ENCODE measurements around the gene GRIFIN.
"Not testable (repeated sequence)": the region's sequence is repeated elsewhere in the genome, so short reads cannot be mapped to it uniquely, and the experiment has no call there.

DNA sequence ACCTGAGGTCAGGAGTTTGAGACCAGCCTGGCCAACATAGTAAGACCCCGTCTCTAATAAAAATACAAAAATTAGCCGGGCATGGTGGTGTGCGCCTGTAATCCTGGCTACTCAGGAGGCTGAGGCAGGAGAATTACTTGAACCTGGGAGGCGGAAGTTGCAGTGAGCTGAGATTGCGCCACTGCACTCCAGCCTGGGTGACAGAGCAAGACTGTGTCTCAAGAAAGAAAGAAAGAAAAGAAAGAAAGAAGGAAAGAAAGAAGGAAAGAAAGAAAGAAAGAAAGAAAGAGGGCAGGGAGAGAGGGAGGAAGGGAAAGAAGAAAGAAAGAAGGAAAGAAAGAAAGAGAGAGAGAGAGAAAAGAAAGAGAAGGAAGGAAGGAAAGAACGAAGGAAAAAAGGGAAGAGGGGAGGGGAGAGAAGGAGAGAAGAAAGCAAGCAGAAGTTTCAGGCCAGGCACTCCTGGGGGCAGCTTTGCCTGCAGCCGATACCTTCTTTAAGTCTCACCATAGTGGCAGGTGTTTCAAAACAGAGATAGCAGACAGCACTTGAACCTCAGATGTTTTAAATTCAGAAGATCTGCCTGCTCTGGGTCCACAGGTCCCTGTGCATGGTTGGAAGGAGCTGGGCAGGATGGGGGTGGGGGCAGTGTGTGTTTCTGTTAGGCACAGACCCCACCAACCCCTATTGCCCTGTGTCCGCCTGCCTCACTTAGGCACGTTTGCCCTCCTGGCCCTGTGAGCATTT lies 6.6 kb downstream of the GRIFIN start:
- TF ChIP-seq, protein P1, sequence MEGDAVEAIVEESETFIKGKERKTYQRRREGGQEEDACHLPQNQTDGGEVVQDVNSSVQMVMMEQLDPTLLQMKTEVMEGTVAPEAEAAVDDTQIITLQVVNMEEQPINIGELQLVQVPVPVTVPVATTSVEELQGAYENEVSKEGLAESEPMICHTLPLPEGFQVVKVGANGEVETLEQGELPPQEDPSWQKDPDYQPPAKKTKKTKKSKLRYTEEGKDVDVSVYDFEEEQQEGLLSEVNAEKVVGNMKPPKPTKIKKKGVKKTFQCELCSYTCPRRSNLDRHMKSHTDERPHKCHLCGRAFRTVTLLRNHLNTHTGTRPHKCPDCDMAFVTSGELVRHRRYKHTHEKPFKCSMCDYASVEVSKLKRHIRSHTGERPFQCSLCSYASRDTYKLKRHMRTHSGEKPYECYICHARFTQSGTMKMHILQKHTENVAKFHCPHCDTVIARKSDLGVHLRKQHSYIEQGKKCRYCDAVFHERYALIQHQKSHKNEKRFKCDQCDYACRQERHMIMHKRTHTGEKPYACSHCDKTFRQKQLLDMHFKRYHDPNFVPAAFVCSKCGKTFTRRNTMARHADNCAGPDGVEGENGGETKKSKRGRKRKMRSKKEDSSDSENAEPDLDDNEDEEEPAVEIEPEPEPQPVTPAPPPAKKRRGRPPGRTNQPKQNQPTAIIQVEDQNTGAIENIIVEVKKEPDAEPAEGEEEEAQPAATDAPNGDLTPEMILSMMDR (IDR thresholded peaks at IDR 0.05), result not testable (repeated sequence)
- not testable (repeated sequence) for TF ChIP-seq EP300 (IDR thresholded peaks at IDR 0.05); JUN (IDR thresholded peaks at IDR 0.05); POLR2A (IDR thresholded peaks at IDR 0.05; ENCODE audit: low read length); BHLHE40 (IDR thresholded peaks at IDR 0.05; ENCODE audit: low read depth, low read length); CBX2 (IDR thresholded peaks at IDR 0.05; ENCODE audit: borderline replicate concordance, low read depth); JUNB (IDR thresholded peaks at IDR 0.05); FOSL2 (IDR thresholded peaks at IDR 0.05); FOSL2 (CRISPR knock-in tag; IDR thresholded peaks at IDR 0.05); HDAC2 (IDR thresholded peaks at IDR 0.05); RCOR1 (IDR thresholded peaks at IDR 0.05; ENCODE audit: low read depth, low read length); MYC (IDR thresholded peaks at IDR 0.05; ENCODE audit: borderline replicate concordance, low read length)
- TF ChIP-seq, protein P2, sequence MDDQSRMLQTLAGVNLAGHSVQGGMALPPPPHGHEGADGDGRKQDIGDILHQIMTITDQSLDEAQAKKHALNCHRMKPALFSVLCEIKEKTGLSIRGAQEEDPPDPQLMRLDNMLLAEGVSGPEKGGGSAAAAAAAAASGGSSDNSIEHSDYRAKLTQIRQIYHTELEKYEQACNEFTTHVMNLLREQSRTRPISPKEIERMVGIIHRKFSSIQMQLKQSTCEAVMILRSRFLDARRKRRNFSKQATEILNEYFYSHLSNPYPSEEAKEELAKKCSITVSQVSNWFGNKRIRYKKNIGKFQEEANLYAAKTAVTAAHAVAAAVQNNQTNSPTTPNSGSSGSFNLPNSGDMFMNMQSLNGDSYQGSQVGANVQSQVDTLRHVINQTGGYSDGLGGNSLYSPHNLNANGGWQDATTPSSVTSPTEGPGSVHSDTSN (IDR thresholded peaks at IDR 0.05), result not testable (repeated sequence)

Measured in A549 (cell line).